Thoracic aorta endothelial cell (primary cell): ENCODE results near the gene TLR2. TPM values are rescaled to one million over a fixed set of nuclear protein-coding genes. Genes with fewer than 3 reads are reported as not detected.

Source experiments
- total RNA-seq: library from RNA; depleted of rRNA; stranded (reverse); fragments of >200 nt; gene quantifications from 2 replicates; pipeline ENCODE4 v1.2.3, GENCODE V29; 2012

TLR2 gene, protein sequence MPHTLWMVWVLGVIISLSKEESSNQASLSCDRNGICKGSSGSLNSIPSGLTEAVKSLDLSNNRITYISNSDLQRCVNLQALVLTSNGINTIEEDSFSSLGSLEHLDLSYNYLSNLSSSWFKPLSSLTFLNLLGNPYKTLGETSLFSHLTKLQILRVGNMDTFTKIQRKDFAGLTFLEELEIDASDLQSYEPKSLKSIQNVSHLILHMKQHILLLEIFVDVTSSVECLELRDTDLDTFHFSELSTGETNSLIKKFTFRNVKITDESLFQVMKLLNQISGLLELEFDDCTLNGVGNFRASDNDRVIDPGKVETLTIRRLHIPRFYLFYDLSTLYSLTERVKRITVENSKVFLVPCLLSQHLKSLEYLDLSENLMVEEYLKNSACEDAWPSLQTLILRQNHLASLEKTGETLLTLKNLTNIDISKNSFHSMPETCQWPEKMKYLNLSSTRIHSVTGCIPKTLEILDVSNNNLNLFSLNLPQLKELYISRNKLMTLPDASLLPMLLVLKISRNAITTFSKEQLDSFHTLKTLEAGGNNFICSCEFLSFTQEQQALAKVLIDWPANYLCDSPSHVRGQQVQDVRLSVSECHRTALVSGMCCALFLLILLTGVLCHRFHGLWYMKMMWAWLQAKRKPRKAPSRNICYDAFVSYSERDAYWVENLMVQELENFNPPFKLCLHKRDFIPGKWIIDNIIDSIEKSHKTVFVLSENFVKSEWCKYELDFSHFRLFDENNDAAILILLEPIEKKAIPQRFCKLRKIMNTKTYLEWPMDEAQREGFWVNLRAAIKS
- under 0.01 and 0.14 TPM in 2 replicates for total RNA-seq

GRCh38 chr4:153684182-153684970, at the start of gene TLR2:
TSS of gene TLR2 (plus strand) at chr4:153684280. CDS start at chr4:153702908, 18,628 bp downstream.

Other genes starting within 250 kb of the TLR2 start
- gene TMEM131L, start 217.9 kb upstream of the TLR2 start, total RNA-seq = 25.4 and 27.2 TPM in 2 replicates
- gene RNF175, start 75.7 kb downstream of the TLR2 start, total RNA-seq = not detected in 2 replicates
- not detected in 2 replicates for gene SFRP2, start 104.8 kb downstream of the TLR2 start, total RNA-seq